Measurements from ENCODE around the gene DIS3L2. TPM values are rescaled to one million over a fixed set of nuclear protein-coding genes. Genes with fewer than 3 reads are reported as not detected.
"Not testable (repeated sequence)": the region's sequence is repeated elsewhere in the genome, so short reads cannot be mapped to it uniquely, and the experiment has no call there.

Gene DIS3L2
- total RNA-seq, 1 donor from 2014 or later, result 18.6 TPM

GRCh38 chr2:232379610-232380590 lies 418.4 kb downstream of the DIS3L2 start:
- intact Hi-C loops (cut with DNase I), result not testable (repeated sequence)
- peak; percentile 51 for DNase-seq (ENCODE audit: low spot score)

DNA sequence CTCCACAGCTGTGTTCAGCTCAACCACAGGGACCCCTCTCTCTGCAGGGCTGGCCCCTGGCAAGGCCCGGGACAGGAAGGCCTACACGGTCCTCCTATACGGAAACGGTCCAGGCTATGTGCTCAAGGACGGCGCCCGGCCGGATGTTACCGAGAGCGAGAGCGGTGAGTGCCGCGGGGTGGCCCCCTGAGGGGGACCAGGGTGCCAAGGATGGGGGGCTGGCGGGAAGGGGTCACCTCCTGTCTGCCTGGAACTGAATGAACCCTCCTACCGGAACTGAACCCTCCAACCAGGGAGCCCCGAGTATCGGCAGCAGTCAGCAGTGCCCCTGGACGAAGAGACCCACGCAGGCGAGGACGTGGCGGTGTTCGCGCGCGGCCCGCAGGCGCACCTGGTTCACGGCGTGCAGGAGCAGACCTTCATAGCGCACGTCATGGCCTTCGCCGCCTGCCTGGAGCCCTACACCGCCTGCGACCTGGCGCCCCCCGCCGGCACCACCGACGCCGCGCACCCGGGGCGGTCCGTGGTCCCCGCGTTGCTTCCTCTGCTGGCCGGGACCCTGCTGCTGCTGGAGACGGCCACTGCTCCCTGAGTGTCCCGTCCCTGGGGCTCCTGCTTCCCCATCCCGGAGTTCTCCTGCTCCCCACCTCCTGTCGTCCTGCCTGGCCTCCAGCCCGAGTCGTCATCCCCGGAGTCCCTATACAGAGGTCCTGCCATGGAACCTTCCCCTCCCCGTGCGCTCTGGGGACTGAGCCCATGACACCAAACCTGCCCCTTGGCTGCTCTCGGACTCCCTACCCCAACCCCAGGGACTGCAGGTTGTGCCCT lies 419.9 kb downstream of the DIS3L2 start:
- intact Hi-C loops (cut with DNase I), result not testable (repeated sequence)
- DNase-seq (ENCODE audit: low spot score), result peak; percentile 66

GRCh38 chr2:232382331-232383225 lies 421.1 kb downstream of the DIS3L2 start:
- no peak for DNase-seq (ENCODE audit: low spot score)
- intact Hi-C loops (cut with DNase I), result no loop called here

DNA sequence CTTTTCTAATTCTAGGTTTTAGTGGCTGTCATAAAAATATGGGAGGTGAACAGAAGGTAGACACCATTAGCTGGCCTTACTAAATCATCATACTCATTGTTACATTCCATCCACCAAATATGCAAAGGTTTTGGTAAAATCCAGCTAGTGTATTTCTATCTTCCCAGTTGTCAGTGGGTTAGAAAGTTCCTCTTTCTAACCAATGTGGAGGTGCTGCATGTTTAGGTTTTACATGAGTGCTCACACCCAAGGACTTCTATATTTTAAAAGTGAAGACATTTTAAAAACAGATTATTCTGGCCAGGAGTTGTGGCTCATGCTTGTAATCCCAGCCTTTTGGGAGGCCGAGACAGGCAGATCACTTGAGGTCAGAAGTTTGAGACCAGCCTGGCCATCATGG lies 423.0 kb downstream of the DIS3L2 start:
- no peak for DNase-seq (ENCODE audit: low spot score)
- intact Hi-C loops (cut with DNase I), result no loop called here

GRCh38 chr2:232385058-232385457 lies 423.5 kb downstream of the DIS3L2 start:
- intact Hi-C loops (cut with DNase I); DNase-seq (ENCODE audit: low spot score): not testable (repeated sequence)

DNA sequence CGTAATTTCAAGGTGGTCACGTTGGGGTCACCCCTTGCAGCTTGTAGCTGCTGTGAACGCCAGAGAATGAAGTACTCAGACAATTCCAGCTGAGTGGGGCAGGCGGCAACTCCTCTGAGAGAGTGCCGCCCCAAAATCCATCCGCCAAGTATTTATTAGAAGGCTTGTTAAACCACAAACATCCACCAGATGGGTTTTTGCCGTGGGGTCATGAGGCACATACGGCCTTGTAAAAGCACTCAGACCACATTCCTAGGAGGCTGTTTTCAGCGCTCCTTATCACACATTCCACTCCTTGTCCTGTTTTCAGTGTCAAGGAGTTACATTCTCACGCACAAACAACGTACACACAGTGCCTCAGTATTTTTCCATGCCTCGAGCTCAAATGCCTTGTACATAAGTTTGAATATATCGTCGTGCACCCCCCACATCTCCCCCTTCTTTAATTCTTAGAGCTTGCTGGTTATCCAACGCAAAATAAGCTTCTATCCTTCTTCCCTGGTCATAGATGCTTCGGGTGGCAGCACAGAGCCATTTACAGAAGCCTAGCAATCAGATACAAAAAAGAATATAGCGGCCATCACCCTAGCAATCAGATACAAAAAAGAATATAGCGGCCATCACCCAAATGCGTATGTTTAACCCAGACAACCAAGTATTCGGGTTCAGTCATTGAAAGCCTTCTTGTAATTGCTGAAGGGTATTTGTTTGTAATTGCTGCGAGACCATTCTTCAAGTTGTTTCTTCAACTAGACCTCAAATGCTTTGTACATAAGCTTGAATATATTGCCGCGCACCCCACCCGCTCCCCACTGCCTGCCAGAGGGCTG lies 424.4 kb downstream of the DIS3L2 start:
- no peak for DNase-seq (ENCODE audit: low spot score)
- intact Hi-C loops (cut with DNase I), result no loop called here

DNA sequence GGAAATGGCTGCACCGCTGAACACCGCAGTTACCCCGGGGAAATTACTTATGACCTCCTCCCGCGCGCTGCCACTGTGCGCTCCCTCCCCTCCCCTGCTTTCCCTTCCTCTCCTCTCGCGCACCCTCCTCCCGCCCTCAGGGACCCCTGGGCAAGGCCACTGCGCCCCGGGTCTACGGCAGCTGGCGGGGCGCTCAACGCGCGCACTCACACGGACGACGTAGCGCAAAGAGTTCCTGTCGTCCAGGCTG lies 424.9 kb downstream of the DIS3L2 start:
- no peak for DNase-seq (ENCODE audit: low spot score)
- intact Hi-C loops (cut with DNase I), result no loop called here

Small RNAs within 50 kb of the gene (microRNA-seq; reads per million reads assigned to microRNA genes)
- not detected for gene MIR562

Other genes with a start within 250 kb of the DIS3L2 start
- 17.9 TPM for gene PDE6D, start 180.4 kb upstream of the DIS3L2 start, total RNA-seq
- 23.4 TPM for gene COPS7B, start 175.3 kb upstream of the DIS3L2 start, total RNA-seq
- 0.30 TPM for gene NPPC, start 35.3 kb upstream of the DIS3L2 start, total RNA-seq

Measured in cardiac septum (tissue), 1 donor.